Measurements from ENCODE around the gene TRIM9.
"Not testable (repeated sequence)": the region's sequence is repeated elsewhere in the genome, so short reads cannot be mapped to it uniquely, and the experiment has no call there.

Gene TRIM9

GRCh38 chr14:51002406-51002999 is 92.4 kb downstream of the TRIM9 start:
- no peak for TF ChIP-seq CTCF (conservative IDR thresholded peaks at IDR 0.05; ENCODE audit: low read depth)
- ChIA-PET CTCF (interaction anchor here (0.7 kb wide), 1 partner anchor 137 kb away, joined by 3 read pairs; no protein-coding TSS in a partner anchor), POLR2A (ENCODE audit: low non-redundant PET) (no interaction called here)
- DNase-seq (ENCODE audit: low spot score) = no peak
- H3K27ac ChIP-seq = no peak overlapping the region

GRCh38 chr14:51000566-51000965 is 94.3 kb downstream of the TRIM9 start:
- POLR2A ChIA-PET (ENCODE audit: low non-redundant PET) = no interaction called here
- DNase-seq (ENCODE audit: low spot score) = no peak
- CTCF ChIA-PET = interaction anchor here (1.0 kb wide), 1 partner anchor 141 kb away, joined by 4 read pairs; no protein-coding TSS in a partner anchor
- TF ChIP-seq CTCF (conservative IDR thresholded peaks at IDR 0.05; ENCODE audit: low read depth) = no peak
- no peak overlapping the region for H3K27ac ChIP-seq

- TF ChIP-seq CTCF (conservative IDR thresholded peaks at IDR 0.05; ENCODE audit: low read depth) = no peak
- CTCF ChIA-PET = interaction anchor here (0.9 to 1.0 kb wide), 2 partner anchors 105 to 141 kb away, joined by 4 read pairs; no protein-coding TSS in a partner anchor
- peak; percentile 26 for DNase-seq (ENCODE audit: low spot score)
- POLR2A ChIA-PET (ENCODE audit: low non-redundant PET) = no interaction called here
- no peak overlapping the region for H3K27ac ChIP-seq
Measured at GRCh38 chr14:50999726-51000125, 95.2 kb downstream of the TRIM9 start.

GRCh38 chr14:50998612-50999011 is 96.3 kb downstream of the TRIM9 start:
- ChIA-PET CTCF (no interaction called here), POLR2A (ENCODE audit: low non-redundant PET) (no interaction called here)
- no peak for DNase-seq (ENCODE audit: low spot score)
- TF ChIP-seq CTCF (conservative IDR thresholded peaks at IDR 0.05; ENCODE audit: low read depth) = no peak
- H3K27ac ChIP-seq = no peak overlapping the region

GRCh38 chr14:50997712-50998111 is 97.2 kb downstream of the TRIM9 start:
- CTCF ChIA-PET = no interaction called here
- no peak overlapping the region for H3K27ac ChIP-seq
- no peak for DNase-seq (ENCODE audit: low spot score)
- POLR2A ChIA-PET (ENCODE audit: low non-redundant PET) = no interaction called here
- no peak for TF ChIP-seq CTCF (conservative IDR thresholded peaks at IDR 0.05; ENCODE audit: low read depth)

GRCh38 chr14:50994158-50994557 is 100.7 kb downstream of the TRIM9 start:
- DNase-seq (ENCODE audit: low spot score); POLR2A ChIA-PET (ENCODE audit: low non-redundant PET); CTCF ChIA-PET; H3K27ac ChIP-seq: not testable (repeated sequence)

GRCh38 chr14:50985859-50986331 is 109.0 kb downstream of the TRIM9 start:
- ChIA-PET POLR2A (ENCODE audit: low non-redundant PET) (no interaction called here), CTCF (no interaction called here)
- TF ChIP-seq CTCF (conservative IDR thresholded peaks at IDR 0.05; ENCODE audit: low read depth) = no peak
- no peak for DNase-seq (ENCODE audit: low spot score)
- no peak overlapping the region for H3K27ac ChIP-seq

Data from RWPE1 (cell line).